ENCODE measurements around the gene FAM193B.

FAM193B gene

GRCh38 chr5:177554474-177555111 lies at the start of gene FAM193B:
Gene FAM193B (minus strand): TSS chr5:177554563. CDS start chr5:177554458, 105 bp downstream.
- peak; percentile 89 to 91 for DNase-seq (ENCODE audit: low read depth in 2 of 2)

- DNase-seq (ENCODE audit: low read depth in 2 of 2), result no peak
These were observed 49.8 kb upstream of the FAM193B start for GRCh38 chr5:177604116-177604521.

- no peak for DNase-seq (ENCODE audit: low read depth in 2 of 2)
These were observed 49.3 kb upstream of the FAM193B start for GRCh38 chr5:177603631-177604030.

- no peak for DNase-seq (ENCODE audit: low read depth in 2 of 2)
These were observed 48.1 kb upstream of the FAM193B start for GRCh38 chr5:177602458-177602830.

- no peak for DNase-seq (ENCODE audit: low read depth in 2 of 2)
These were observed 47.5 kb upstream of the FAM193B start for GRCh38 chr5:177601577-177602457.

- no peak for DNase-seq (ENCODE audit: low read depth in 2 of 2)
These were observed 46.8 kb upstream of the FAM193B start for GRCh38 chr5:177601126-177601525.

GRCh38 chr5:177600508-177601018 lies 46.2 kb upstream of the FAM193B start:
- no peak for DNase-seq (ENCODE audit: low read depth in 2 of 2)

- DNase-seq (ENCODE audit: low read depth in 2 of 2), result peak; percentile 74 to 76
These were observed 45.6 kb upstream of the FAM193B start, which contains the start of gene B4GALT7 for GRCh38 chr5:177599731-177600507. Gene B4GALT7 (plus strand): TSS chr5:177600132. CDS start chr5:177600211, 79 bp downstream.

- DNase-seq (ENCODE audit: low read depth in 2 of 2), result no peak
These were observed 44.1 kb upstream of the FAM193B start for GRCh38 chr5:177598477-177598876.

GRCh38 chr5:177596775-177597238 lies 42.4 kb upstream of the FAM193B start:
- no peak for DNase-seq (ENCODE audit: low read depth in 2 of 2)

GRCh38 chr5:177595991-177596774 lies 41.8 kb upstream of the FAM193B start:
- no peak for DNase-seq (ENCODE audit: low read depth in 2 of 2)

- DNase-seq (ENCODE audit: low read depth in 2 of 2), result no peak
These were observed 40.7 kb upstream of the FAM193B start for GRCh38 chr5:177595026-177595585.

- DNase-seq (ENCODE audit: low read depth in 2 of 2), result no peak
These were observed 39.7 kb upstream of the FAM193B start for GRCh38 chr5:177594071-177594470.

GRCh38 chr5:177593511-177593910 lies 39.1 kb upstream of the FAM193B start:
- no peak for DNase-seq (ENCODE audit: low read depth in 2 of 2)

- DNase-seq (ENCODE audit: low read depth in 2 of 2), result no peak
These were observed 38.5 kb upstream of the FAM193B start for GRCh38 chr5:177592905-177593304.

- peak; percentile 75 for DNase-seq (ENCODE audit: low read depth in 2 of 2)
These were observed 37.9 kb upstream of the FAM193B start, which contains the start of gene TMED9 for GRCh38 chr5:177592010-177592834. Gene TMED9 (plus strand): TSS chr5:177592203. CDS start chr5:177592215, 12 bp downstream.

GRCh38 chr5:177591690-177592009 lies 37.3 kb upstream of the FAM193B start:
- DNase-seq (ENCODE audit: low read depth in 2 of 2), result no peak

- no peak for DNase-seq (ENCODE audit: low read depth in 2 of 2)
These were observed 36.0 kb upstream of the FAM193B start for GRCh38 chr5:177590406-177590805.

- DNase-seq (ENCODE audit: low read depth in 2 of 2), result no peak
These were observed 34.1 kb upstream of the FAM193B start for GRCh38 chr5:177588413-177588909.

- no peak for DNase-seq (ENCODE audit: low read depth in 2 of 2)
These were observed 24.0 kb upstream of the FAM193B start for GRCh38 chr5:177578316-177578715.
